HEK293 (cell line): Measurements from ENCODE around the gene CCDC167.

Experiments
- CTCF ChIA-PET: fragments of 350-600 bp; formaldehyde crosslinking; extraction: SDS; loops from one replicate; lab custom pipeline; 2021; ENCODE audit warnings: antibody characterized with exemption; lab: Yijun Ruan, JAX
- POLR2A ChIA-PET: fragments of 300-600 bp; formaldehyde crosslinking; extraction: SDS; loops from one replicate; lab custom pipeline; 2020; ENCODE audit warnings: antibody characterized with exemption, inconsistent platforms; lab: Yijun Ruan, JAX
- H3K27ac ChIP-seq: fragments of 200-500 bp; sonication (Bioruptor generic); 2 replicates; pipeline ENCODE4 v1.5.1; 2014; ENCODE audit warnings: low read depth, low read length, control low read depth, inconsistent platforms; ENCODE audit errors: extremely low read depth
- H3K36me3 ChIP-seq, 2 experiments: fragments of 200-500 bp in 1 of 2; sonication (Bioruptor generic) in 1 of 2; 1 replicate in 1 of 2; 2 replicates in 1 of 2; pipeline ENCODE4 v1.5.1; 2014 to 2017; ENCODE audit warnings: inconsistent platforms in 2 of 2, low read length in 2 of 2; ENCODE audit not compliant: control insufficient read depth in 2 of 2, insufficient read depth in 1 of 2
- H3K4me1 ChIP-seq: fragments of 200-500 bp; sonication (Bioruptor generic); 2 replicates; pipeline ENCODE4 v1.5.1; 2014; ENCODE audit warnings: mild to moderate bottlenecking, low read length, inconsistent platforms; ENCODE audit not compliant: control insufficient read depth, insufficient read depth
- H3K4me3 ChIP-seq: 2 replicates; pipeline ENCODE4 v1.5.1; 2011; ENCODE audit warnings: low read depth, mild to moderate bottlenecking, control low read depth, low read length, moderate library complexity
- H3K9me3 ChIP-seq: fragments of 200-500 bp; sonication (Bioruptor generic); 2 replicates; pipeline ENCODE4 v1.5.1; 2014; ENCODE audit warnings: low read depth, low read length, inconsistent platforms; ENCODE audit not compliant: control insufficient read depth, insufficient read depth
- GLI2 ChIP-seq: fragments of 450-650 bp; formaldehyde crosslinking; IDR thresholded peaks from 2 replicates; pipeline ENCODE4; 2017; ENCODE audit warnings: missing biosample characterization, missing genetic modification characterization, low read depth, borderline replicate concordance
- PRDM1 ChIP-seq: fragments of 450-650 bp; formaldehyde crosslinking; IDR thresholded peaks from 2 replicates; pipeline ENCODE4; 2016; ENCODE audit warnings: missing biosample characterization, missing genetic modification characterization
- SETDB1 ChIP-seq: IDR thresholded peaks from one replicate; pipeline ENCODE4 v1.6.1; 2017; ENCODE audit warnings: mild to moderate bottlenecking, low read length, moderate library complexity, mixed read lengths; ENCODE audit not compliant: insufficient read length
- ZBTB26 ChIP-seq: fragments of 450-650 bp; formaldehyde crosslinking; optimal IDR thresholded peaks from 2 replicates; pipeline ENCODE3; 2016; ENCODE audit warnings: missing biosample characterization, mild to moderate bottlenecking, missing genetic modification characterization
- ZBTB44 ChIP-seq: fragments of 450-650 bp; IDR thresholded peaks from 2 replicates; pipeline ENCODE4 v1.5.1; 2018; ENCODE audit warnings: missing biosample characterization, mild to moderate bottlenecking, missing genetic modification characterization
- ZBTB6 ChIP-seq: fragments of 450-650 bp; formaldehyde crosslinking; IDR thresholded peaks from 2 replicates; pipeline ENCODE4 v1.5.1; 2017; ENCODE audit warnings: missing biosample characterization, missing genetic modification characterization
- ZNF121 ChIP-seq: fragments of 450-650 bp; formaldehyde crosslinking; IDR thresholded peaks from 2 replicates; pipeline ENCODE4 v1.5.1; 2016; ENCODE audit warnings: missing biosample characterization, missing genetic modification characterization
- ZNF184 ChIP-seq: fragments of 450-650 bp; IDR thresholded peaks from 2 replicates; pipeline ENCODE4 v1.5.1; 2018; ENCODE audit warnings: missing biosample characterization, mild to moderate bottlenecking, missing genetic modification characterization
- ZNF221 ChIP-seq: fragments of 450-650 bp; formaldehyde crosslinking; IDR thresholded peaks from 2 replicates; pipeline ENCODE4 v1.5.1; 2017; ENCODE audit warnings: missing biosample characterization, missing genetic modification characterization, borderline replicate concordance
- ZNF302 ChIP-seq: fragments of 450-650 bp; formaldehyde crosslinking; IDR thresholded peaks from 2 replicates; pipeline ENCODE4 v1.5.1; 2016; ENCODE audit warnings: missing biosample characterization, missing genetic modification characterization, low read depth
- ZNF354C ChIP-seq: fragments of 450-650 bp; formaldehyde crosslinking; IDR thresholded peaks from 2 replicates; pipeline ENCODE4 v1.5.1; 2016; ENCODE audit warnings: missing biosample characterization, missing genetic modification characterization, low read depth, borderline replicate concordance
- ZNF394 ChIP-seq: fragments of 450-650 bp; formaldehyde crosslinking; IDR thresholded peaks from 2 replicates; pipeline ENCODE4 v1.5.1; 2016; ENCODE audit warnings: missing biosample characterization, missing genetic modification characterization, mild to moderate bottlenecking, moderate library complexity, borderline replicate concordance
- ZNF433 ChIP-seq: fragments of 450-650 bp; formaldehyde crosslinking; IDR thresholded peaks from 2 replicates; pipeline ENCODE4 v1.5.1; 2016; ENCODE audit warnings: missing biosample characterization, missing genetic modification characterization, low read depth
- ZNF513 ChIP-seq: fragments of 450-650 bp; IDR thresholded peaks from 2 replicates; pipeline ENCODE4 v1.5.1; 2018; ENCODE audit warnings: missing biosample characterization, missing genetic modification characterization
- ZNF529 ChIP-seq: fragments of 450-650 bp; formaldehyde crosslinking; IDR thresholded peaks from 2 replicates; pipeline ENCODE4 v1.5.1; 2017; ENCODE audit warnings: missing genetic modification characterization, missing biosample characterization; ENCODE audit not compliant: insufficient replicate concordance
- ZNF560 ChIP-seq: fragments of 450-650 bp; formaldehyde crosslinking; IDR thresholded peaks from 2 replicates; pipeline ENCODE4 v1.5.1; 2017; ENCODE audit warnings: missing biosample characterization, missing genetic modification characterization, borderline replicate concordance
- ZNF596 ChIP-seq: fragments of 450-650 bp; IDR thresholded peaks from 2 replicates; pipeline ENCODE4 v1.5.0; 2018; ENCODE audit warnings: missing biosample characterization, mild to moderate bottlenecking, missing genetic modification characterization, moderate library complexity
- ZNF654 ChIP-seq: fragments of 450-650 bp; formaldehyde crosslinking; IDR thresholded peaks from 2 replicates; pipeline ENCODE4 v1.5.1; 2016; ENCODE audit warnings: low read depth, missing biosample characterization, missing genetic modification characterization
- ZNF670 ChIP-seq: fragments of 450-650 bp; formaldehyde crosslinking; IDR thresholded peaks from 2 replicates; pipeline ENCODE4 v1.5.1; 2016; ENCODE audit warnings: missing biosample characterization, missing genetic modification characterization, low read depth
- ZNF768 ChIP-seq: fragments of 450-650 bp; formaldehyde crosslinking; IDR thresholded peaks from 2 replicates; pipeline ENCODE4 v1.5.1; 2018; ENCODE audit warnings: missing biosample characterization, mild to moderate bottlenecking, missing genetic modification characterization
- ZNF830 ChIP-seq: fragments of 450-650 bp; IDR thresholded peaks from 2 replicates; pipeline ENCODE4 v1.5.0; 2018; ENCODE audit warnings: missing biosample characterization, missing genetic modification characterization, low read depth, mild to moderate bottlenecking, moderate library complexity
- ZNF837 ChIP-seq: fragments of 450-650 bp; formaldehyde crosslinking; IDR thresholded peaks from 2 replicates; pipeline ENCODE4 v1.5.1; 2016; ENCODE audit warnings: missing biosample characterization, missing genetic modification characterization

Gene CCDC167

GRCh38 chr6:37467718-37468117 lies 32.0 kb downstream of the CCDC167 start:
- peaks cover 53 to 55% of the 10 kb centered on the region in 2 experiments for H3K36me3 ChIP-seq
- TF ChIP-seq SETDB1 (peak; percentile 63), ZNF513 (no peak)
- TF ChIP-seq, all 188 proteins: peak for 1
- Histone ChIP-seq H3K27ac (no peak overlapping the region), H3K9me3 (no peaks in the 10 kb centered on the region), H3K4me3 (no peak overlapping the region), H3K4me1 (no peaks in the 10 kb centered on the region)
- CTCF ChIA-PET = interaction anchor here (0.6 to 0.9 kb wide), 5 partner anchors 60 to 514 kb away, joined by 3 to 5 read pairs (median 4); no protein-coding TSS in a partner anchor
- POLR2A ChIA-PET = no interaction called here

GRCh38 chr6:37463110-37463509 lies 36.6 kb downstream of the CCDC167 start:
- Histone ChIP-seq H3K4me3 (no peak overlapping the region), H3K27ac (no peak overlapping the region), H3K4me1 (no peaks in the 10 kb centered on the region), H3K36me3 (peaks cover 27 to 75% of the 10 kb centered on the region in 2 experiments), H3K9me3 (no peaks in the 10 kb centered on the region)
- ChIA-PET CTCF (interaction anchor here (0.9 kb wide), 1 partner anchor 86 kb away, joined by 3 read pairs; no protein-coding TSS in a partner anchor), POLR2A (no interaction called here)
- no peak for TF ChIP-seq ZBTB26 (tag by site-specific recombination)
- no peak for TF ChIP-seq ZNF837 (tag by site-specific recombination)
- no peak for TF ChIP-seq ZNF560 (tag by site-specific recombination)
- no peak for TF ChIP-seq ZNF529 (tag by site-specific recombination)
- no peak for TF ChIP-seq ZNF768
- no peak for TF ChIP-seq ZNF596 (tag by site-specific recombination)
- no peak for TF ChIP-seq ZNF184 (tag by site-specific recombination)

GRCh38 chr6:37460805-37461204 lies 38.9 kb downstream of the CCDC167 start:
- Histone ChIP-seq H3K4me3 (no peak overlapping the region), H3K36me3 (peaks cover 21 to 83% of the 10 kb centered on the region in 2 experiments), H3K27ac (no peak overlapping the region), H3K9me3 (no peaks in the 10 kb centered on the region), H3K4me1 (no peaks in the 10 kb centered on the region)
- ChIA-PET POLR2A (interaction anchor here (1.0 kb wide), 1 partner anchor 34 kb away, joined by 6 read pairs; no protein-coding TSS in a partner anchor), CTCF (interaction anchor here (1.0 kb wide), 1 partner anchor 9 kb away, joined by 4 read pairs; no protein-coding TSS in a partner anchor)
- TF ChIP-seq ZNF302 (tag by site-specific recombination) (no peak), ZNF654 (no peak), ZNF394 (tag by site-specific recombination) (no peak), ZNF830 (no peak), ZBTB6 (no peak), SETDB1 (no peak), ZNF433 (tag by site-specific recombination) (no peak), ZNF354C (tag by site-specific recombination) (no peak), ZNF184 (tag by site-specific recombination) (no peak), ZNF221 (tag by site-specific recombination) (no peak), GLI2 (tag by site-specific recombination) (no peak), PRDM1 (tag by site-specific recombination) (no peak), ZBTB44 (tag by site-specific recombination) (no peak), ZNF121 (tag by site-specific recombination) (no peak), ZNF670 (tag by site-specific recombination) (no peak)
